Transverse colon (tissue), 4 donors: ENCODE measurements around the gene GGACT. TPM values are rescaled to one million over a fixed set of nuclear protein-coding genes. Genes with fewer than 3 reads are reported as not detected.

Experiments used
- DNase-seq: peaks from one replicate; pipeline ENCODE4 v3.0.0-alpha.2; 2019
- H3K27ac ChIP-seq, 4 donors: fragments of 200-600 bp; sonication (generic); 2 replicates each; pipeline ENCODE4 v1.5.1; 2016 to 2018; ENCODE audit warnings: inconsistent platforms in 4 of 4
- H3K27me3 ChIP-seq: fragments of 200-600 bp; sonication (generic); 2 replicates; pipeline ENCODE4 v1.5.1; 2017; ENCODE audit warnings: inconsistent platforms
- H3K36me3 ChIP-seq, 4 donors: fragments of 200-600 bp; sonication (generic); 2 replicates each; pipeline ENCODE4 v1.5.1; 2017 to 2019; ENCODE audit warnings: inconsistent platforms in 4 of 4
- H3K4me1 ChIP-seq, 4 donors: fragments of 200-600 bp; sonication (generic); 2 replicates each; pipeline ENCODE4 v1.5.1; 2017 to 2020; ENCODE audit warnings: inconsistent platforms in 4 of 4
- H3K4me3 ChIP-seq, 4 donors: fragments of 200-600 bp; sonication (generic); 1 replicate in 1 of 4; 2 replicates in 3 of 4; pipeline versions ENCODE4 v1.5.1 to v1.6.1; 2017 to 2019; ENCODE audit warnings: inconsistent platforms in 4 of 4
- H3K9me3 ChIP-seq, 2 donors: fragments of 200-600 bp; sonication (generic); 2 replicates each; pipeline ENCODE4 v1.5.1; 2017 to 2019; ENCODE audit warnings: inconsistent platforms in 2 of 2
- CTCF ChIP-seq, 5 experiments: fragments of 200-600 bp in 3 of 5; fragments of 450-650 bp in 2 of 5; sonication (generic) in 3 of 5; IDR thresholded peaks; 1 replicate in 2 of 5; 2 replicates in 3 of 5; pipeline ENCODE4 v1.5.1; 2016 to 2017; ENCODE audit warnings: antibody characterized with exemption in 5 of 5, inconsistent platforms in 3 of 5, mild to moderate bottlenecking in 2 of 5, moderate library complexity in 1 of 5
- EP300 ChIP-seq: sonication (generic); formaldehyde crosslinking; IDR thresholded peaks from one replicate; pipeline ENCODE4 v1.6.1; 2017; ENCODE audit warnings: antibody characterized with exemption, low read depth
- POLR2A ChIP-seq: fragments of 450-650 bp; IDR thresholded peaks from one replicate; pipeline ENCODE4 v1.6.1; 2016; ENCODE audit warnings: antibody characterized with exemption, mild to moderate bottlenecking, moderate library complexity
- POLR2AphosphoS5 ChIP-seq, 3 donors: sonication (generic); formaldehyde crosslinking; IDR thresholded peaks; one replicate each; pipeline ENCODE4 v1.6.1; 2016; ENCODE audit warnings: antibody characterized with exemption in 3 of 3
- WGBS, 2 donors: methylation state at CpG; one replicate each; pipeline ENCODE4 v1.1.5; 2018; ENCODE audit warnings: low coverage in 1 of 2; 5-methylcytosine and 5-hydroxymethylcytosine counted together
- in situ Hi-C, 4 donors: fragments of 200-750 bp; cut with MboI; loops; one replicate each; pipeline versions ENCODE4 v1.15.0 to v1.15.1; 2017; ENCODE audit warnings: low sequenced_read_pairs in 3 of 4, low pct_ligation_motif_present in 1 of 4, low pct_unique_long_range_greater_than_20kb in 1 of 4
- intact Hi-C: fragments of 100-400 bp; cut with DNase I; formaldehyde crosslinking; loops from one replicate; pipeline ENCODE4 v1.15.1; 2023; ENCODE audit warnings: low total_unique reads
- total RNA-seq, 4 donors: library from RNA; depleted of rRNA; stranded (reverse); fragments of >200 nt; gene quantifications; one replicate each; pipeline ENCODE4 v1.1.0, GENCODE V29; 2016

GGACT gene
- total RNA-seq, 4 donors from 2014 or later: 6.4 to 9.2 (median 8.8) TPM; not detected in 1

GRCh38 chr13:100613031-100613430 is 24.4 kb upstream of the GGACT start:
- H3K27me3 ChIP-seq: no peaks in the 10 kb centered on the region
- DNase-seq: no peak
- intact Hi-C loops: no loop called here
- no peak for TF ChIP-seq POLR2A
- no peak for TF ChIP-seq EP300
- no peak for TF ChIP-seq POLR2AphosphoS5 (IDR thresholded peaks at IDR 0.05)
- TF ChIP-seq CTCF (IDR thresholded peaks at IDR 0.05): no peak
- in situ Hi-C loops: no loop called here
- H3K9me3 ChIP-seq: no peaks in the 10 kb centered on the region
- H3K27ac ChIP-seq: no peak overlapping the region
- no peak overlapping the region for H3K4me3 ChIP-seq
- WGBS, 2 donors: 89 to 95% methylated on average over 5 of the region's 5 CpGs
- H3K36me3 ChIP-seq: no peaks in the 10 kb centered on the region
- H3K4me1 ChIP-seq: peaks cover 0 to 5% (median 0%) of the 10 kb centered on the region in 4 donors

- intact Hi-C loops: no loop called here
- no peak overlapping the region for H3K4me3 ChIP-seq
Measured at GRCh38 chr13:100611678-100612492, 23.3 kb upstream of the GGACT start.

GRCh38 chr13:100610391-100611347 is 22.1 kb upstream of the GGACT start:
- Histone ChIP-seq H3K27me3 (no peaks in the 10 kb centered on the region), H3K9me3 (no peaks in the 10 kb centered on the region), H3K36me3 (no peaks in the 10 kb centered on the region), H3K4me3 (no peak overlapping the region), H3K4me1 (peaks cover 0 to 5% (median 0%) of the 10 kb centered on the region in 4 donors), H3K27ac (no peak overlapping the region)
- TF ChIP-seq CTCF (IDR thresholded peaks at IDR 0.05) (no peak), POLR2A (no peak), EP300 (no peak), POLR2AphosphoS5 (IDR thresholded peaks at IDR 0.05) (no peak)
- intact Hi-C loops (no loop called here), in situ Hi-C loops (no loop called here)
- no peak for DNase-seq
- WGBS, 2 donors: 68 to 73% methylated on average over 6 of the region's 6 CpGs

More at GRCh38 chr13:100611678-100612492, 23.3 kb upstream of the GGACT start:
- Histone ChIP-seq H3K27me3 (no peaks in the 10 kb centered on the region), H3K4me1 (peaks cover 0 to 5% (median 0%) of the 10 kb centered on the region in 4 donors), H3K36me3 (no peaks in the 10 kb centered on the region), H3K9me3 (no peaks in the 10 kb centered on the region), H3K27ac (no peak overlapping the region)
- DNase-seq: no peak
- TF ChIP-seq CTCF (IDR thresholded peaks at IDR 0.05) (no peak), POLR2A (no peak), POLR2AphosphoS5 (IDR thresholded peaks at IDR 0.05) (no peak), EP300 (no peak)
- in situ Hi-C loops: no loop called here
- 65 to 67% methylated on average over 5 to 9 of the region's 9 CpGs for WGBS, 2 donors

GRCh38 chr13:100608906-100609305 is 20.3 kb upstream of the GGACT start:
- Histone ChIP-seq H3K27ac (no peak overlapping the region), H3K4me3 (no peak overlapping the region), H3K4me1 (peaks cover 0 to 5% (median 0%) of the 10 kb centered on the region in 4 donors), H3K9me3 (no peaks in the 10 kb centered on the region), H3K27me3 (no peaks in the 10 kb centered on the region), H3K36me3 (no peaks in the 10 kb centered on the region)
- intact Hi-C loops: no loop called here
- peak; percentile 34 for DNase-seq
- in situ Hi-C loops: no loop called here
- WGBS, 2 donors: 40 to 64% methylated on average over 2 to 6 of the region's 6 CpGs
- TF ChIP-seq CTCF (IDR thresholded peaks at IDR 0.05) (no peak), POLR2A (no peak), POLR2AphosphoS5 (IDR thresholded peaks at IDR 0.05) (no peak), EP300 (no peak)
